Stomach (tissue), 9 donors: ENCODE data around the gene TUBA4B. TPM values are rescaled to one million over a fixed set of nuclear protein-coding genes. Genes with fewer than 3 reads are reported as not detected.

Experiments
- DNase-seq, 2 donors: peaks; one replicate each; pipeline versions ENCODE4 v3.0.0 to v3.0.0-alpha.2; 2013 to 2019
- H3K27ac ChIP-seq, 5 donors: fragments of 200-600 bp in 4 of 5; sonication (generic) in 4 of 5; one replicate each; pipeline ENCODE4 v1.5.1; 2013 to 2019; ENCODE audit warnings: mild to moderate bottlenecking in 1 of 5, moderate library complexity in 1 of 5
- H3K27me3 ChIP-seq, 3 donors: fragments of 200-600 bp; sonication (generic); one replicate each; pipeline ENCODE4 v1.5.1; 2017 to 2019; ENCODE audit warnings: mixed run types in 1 of 3
- H3K36me3 ChIP-seq, 4 donors: fragments of 200-600 bp; sonication (generic); 1 replicate in 3 of 4; 2 replicates in 1 of 4; pipeline ENCODE4 v1.5.1; 2016 to 2019
- H3K4me1 ChIP-seq, 4 donors: fragments of 200-600 bp; sonication (generic); one replicate each; pipeline ENCODE4 v1.5.1; 2016 to 2019
- H3K4me3 ChIP-seq, 4 donors: fragments of 200-600 bp; sonication (generic) in 3 of 4; one replicate each; pipeline ENCODE4 v1.5.1; 2016 to 2019; ENCODE audit warnings: mild to moderate bottlenecking in 1 of 4
- H3K9me3 ChIP-seq, 4 donors: fragments of 200-600 bp; sonication (generic); one replicate each; pipeline ENCODE4 v1.5.1; 2016 to 2019
- EP300 ChIP-seq: sonication (generic); formaldehyde crosslinking; IDR thresholded peaks from one replicate; pipeline ENCODE4 v1.6.1; 2017; ENCODE audit warnings: antibody characterized with exemption
- POLR2A ChIP-seq, 4 donors: fragments of 450-650 bp; IDR thresholded peaks; one replicate each; pipeline ENCODE4 v1.6.1; 2016; ENCODE audit warnings: antibody characterized with exemption in 4 of 4, control low read depth in 2 of 4, mild to moderate bottlenecking in 1 of 4, moderate library complexity in 1 of 4
- POLR2AphosphoS5 ChIP-seq, 3 donors: sonication (generic); formaldehyde crosslinking; IDR thresholded peaks; one replicate each; pipeline ENCODE4 v1.6.1; 2016; ENCODE audit warnings: antibody characterized with exemption in 3 of 3
- WGBS, 5 donors: extraction: QIAGEN DNeasy Blood & Tissue Kit in 3 of 5; methylation state at CpG; one replicate each; pipeline versions ENCODE4 v1.1.5 to v1.1.7; 2013 to 2018; 5-methylcytosine and 5-hydroxymethylcytosine counted together
- intact Hi-C: fragments of 100-400 bp; cut with DNase I; formaldehyde crosslinking; loops from one replicate; pipeline ENCODE4 v1.15.1; 2023; ENCODE audit warnings: low total_unique reads
- polyA plus RNA-seq, 3 donors: library from polyadenylated mRNA; stranded (reverse); fragments of 200-250 nt; gene quantifications; one replicate each; pipeline ENCODE4 v1.2.3, GENCODE V29; 2013
- total RNA-seq, 5 donors: library from RNA; depleted of rRNA; stranded (reverse); fragments of >200 nt; gene quantifications; one replicate each; pipeline versions ENCODE4 v1.1.0 to v1.2.3, GENCODE V29; 2014 to 2016
- TF ChIP-seq, protein P1 (sequence below), 7 experiments: fragments of 450-650 bp in 4 of 7; fragments of 200-600 bp in 3 of 7; sonication (generic) in 3 of 7; IDR thresholded peaks; one replicate each; pipeline ENCODE4 v1.5.1; 2016 to 2019; ENCODE audit warnings: antibody characterized with exemption in 7 of 7, control low read depth in 2 of 7, mild to moderate bottlenecking in 1 of 7
- donor health status: healthy with polysubstance abuse.
- donor health status: Bipolar disorder and iron deficiency.
- donor health status: healthy.

TUBA4B gene
- total and polyA plus RNA-seq, 8 donors: not detected

DNA sequence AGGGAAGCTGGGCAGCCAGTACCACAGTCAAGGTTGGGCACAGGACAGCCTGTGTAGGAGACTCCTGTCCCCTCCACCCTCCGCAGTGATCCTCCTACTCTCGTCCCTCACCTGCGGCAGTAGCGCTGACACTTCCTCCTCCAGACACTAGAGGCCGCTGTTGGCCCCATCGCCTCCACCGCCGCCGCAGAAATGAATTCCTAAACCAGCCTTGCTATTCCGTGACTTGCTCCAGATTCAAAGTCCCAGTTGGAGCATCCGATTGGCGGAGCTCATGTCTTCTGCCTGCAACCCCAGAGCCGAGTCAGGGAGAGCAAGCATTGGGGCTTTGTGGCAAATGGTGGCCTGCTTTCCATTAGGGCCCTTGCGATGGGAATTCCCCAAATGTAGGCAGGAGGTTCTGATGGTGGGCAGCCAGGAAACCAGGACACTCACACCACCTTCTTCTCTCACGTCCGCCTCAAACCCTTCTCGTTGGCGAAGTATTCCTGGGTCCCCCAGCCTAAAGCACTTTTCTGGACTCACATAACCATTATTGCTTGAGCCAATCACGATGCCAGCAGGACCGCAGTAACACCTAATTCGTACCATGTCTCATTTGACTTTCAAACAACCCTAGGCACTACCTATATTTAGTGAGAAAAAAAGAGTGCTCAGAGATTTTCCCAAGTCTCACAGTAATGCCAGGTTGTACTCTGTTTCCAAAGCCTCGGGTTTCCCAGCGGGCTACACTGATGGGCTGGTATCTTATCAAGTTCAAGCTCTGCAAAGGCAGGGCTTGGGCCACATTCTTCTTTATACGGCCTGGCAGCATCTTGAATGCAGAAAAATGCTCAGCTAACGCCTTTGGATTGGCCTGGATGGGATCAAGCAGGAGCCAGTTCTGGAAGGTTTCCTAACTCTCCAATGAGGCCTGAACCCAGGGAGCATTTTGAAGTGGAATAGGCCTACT is 24.9 kb downstream of the TUBA4B start:
- intact Hi-C loops: no loop called here
- Histone ChIP-seq H3K9me3 (no peaks in the 10 kb centered on the region), H3K4me1 (peaks cover 22 to 43% (median 31%) of the 10 kb centered on the region in 4 donors), H3K36me3 (peaks cover 18 to 27% (median 25%) of the 10 kb centered on the region in 4 donors), H3K27me3 (no peaks in the 10 kb centered on the region), H3K4me3 (peak overlapping the region in 1 of 4 donors; percentile 33), H3K27ac (peak overlapping the region; percentile 39 to 100 (median 99))
- WGBS, 5 donors: 23 to 34% (median 23%) methylated on average over 19 to 25 of the region's 25 CpGs
- DNase-seq: peak; percentile 85 to 93
- TF ChIP-seq, protein P1, sequence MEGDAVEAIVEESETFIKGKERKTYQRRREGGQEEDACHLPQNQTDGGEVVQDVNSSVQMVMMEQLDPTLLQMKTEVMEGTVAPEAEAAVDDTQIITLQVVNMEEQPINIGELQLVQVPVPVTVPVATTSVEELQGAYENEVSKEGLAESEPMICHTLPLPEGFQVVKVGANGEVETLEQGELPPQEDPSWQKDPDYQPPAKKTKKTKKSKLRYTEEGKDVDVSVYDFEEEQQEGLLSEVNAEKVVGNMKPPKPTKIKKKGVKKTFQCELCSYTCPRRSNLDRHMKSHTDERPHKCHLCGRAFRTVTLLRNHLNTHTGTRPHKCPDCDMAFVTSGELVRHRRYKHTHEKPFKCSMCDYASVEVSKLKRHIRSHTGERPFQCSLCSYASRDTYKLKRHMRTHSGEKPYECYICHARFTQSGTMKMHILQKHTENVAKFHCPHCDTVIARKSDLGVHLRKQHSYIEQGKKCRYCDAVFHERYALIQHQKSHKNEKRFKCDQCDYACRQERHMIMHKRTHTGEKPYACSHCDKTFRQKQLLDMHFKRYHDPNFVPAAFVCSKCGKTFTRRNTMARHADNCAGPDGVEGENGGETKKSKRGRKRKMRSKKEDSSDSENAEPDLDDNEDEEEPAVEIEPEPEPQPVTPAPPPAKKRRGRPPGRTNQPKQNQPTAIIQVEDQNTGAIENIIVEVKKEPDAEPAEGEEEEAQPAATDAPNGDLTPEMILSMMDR (IDR thresholded peaks at IDR 0.05): peak in 6 of 7 experiments; percentile 63 to 99 (median 96)
- TF ChIP-seq POLR2AphosphoS5 (IDR thresholded peaks at IDR 0.05) (peak in 2 of 3 donors; percentile 29 to 64), EP300 (no peak), POLR2A (IDR thresholded peaks at IDR 0.05) (no peak)

DNA sequence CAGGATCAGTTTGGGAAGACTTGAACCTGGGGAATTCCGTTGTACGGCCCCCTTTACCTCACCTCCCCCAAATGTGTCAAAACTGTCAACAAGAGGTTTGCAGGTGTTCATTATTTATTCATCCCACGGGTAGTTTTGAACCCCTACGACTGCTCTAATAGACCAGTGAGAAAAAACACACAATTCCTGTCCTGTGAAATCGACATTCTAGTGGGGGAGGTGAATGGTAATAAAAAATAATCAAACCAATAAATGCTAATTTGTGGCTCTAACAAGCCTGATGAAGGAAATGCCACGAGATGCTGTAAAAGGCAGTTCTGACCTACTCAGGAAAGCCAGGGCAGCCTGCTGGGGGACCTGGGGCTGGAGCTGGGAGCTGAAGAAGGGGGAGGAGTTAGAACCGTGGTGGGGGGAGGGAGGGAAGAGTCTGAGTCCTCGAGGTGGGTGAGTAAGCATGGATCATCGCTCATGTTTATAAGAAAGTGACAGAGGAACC is 25.7 kb downstream of the TUBA4B start:
- DNase-seq: no peak
- Histone ChIP-seq H3K27me3 (no peaks in the 10 kb centered on the region), H3K36me3 (peaks cover 23 to 34% (median 33%) of the 10 kb centered on the region in 4 donors), H3K9me3 (no peaks in the 10 kb centered on the region), H3K27ac (peak overlapping the region; percentile 96 to 100 (median 99)), H3K4me1 (peaks cover 22 to 50% (median 31%) of the 10 kb centered on the region in 4 donors), H3K4me3 (peak overlapping the region; percentile 51 to 74 (median 70))
- no peak for TF ChIP-seq POLR2A (IDR thresholded peaks at IDR 0.05)
- TF ChIP-seq POLR2AphosphoS5 (IDR thresholded peaks at IDR 0.05): no peak
- TF ChIP-seq, protein P1 (IDR thresholded peaks at IDR 0.05): peak in 1 of 7 experiments; percentile 11
- intact Hi-C loops: no loop called here
- WGBS, 5 donors: 10 to 14% (median 12%) methylated on average over 9 of the region's 9 CpGs

DNA sequence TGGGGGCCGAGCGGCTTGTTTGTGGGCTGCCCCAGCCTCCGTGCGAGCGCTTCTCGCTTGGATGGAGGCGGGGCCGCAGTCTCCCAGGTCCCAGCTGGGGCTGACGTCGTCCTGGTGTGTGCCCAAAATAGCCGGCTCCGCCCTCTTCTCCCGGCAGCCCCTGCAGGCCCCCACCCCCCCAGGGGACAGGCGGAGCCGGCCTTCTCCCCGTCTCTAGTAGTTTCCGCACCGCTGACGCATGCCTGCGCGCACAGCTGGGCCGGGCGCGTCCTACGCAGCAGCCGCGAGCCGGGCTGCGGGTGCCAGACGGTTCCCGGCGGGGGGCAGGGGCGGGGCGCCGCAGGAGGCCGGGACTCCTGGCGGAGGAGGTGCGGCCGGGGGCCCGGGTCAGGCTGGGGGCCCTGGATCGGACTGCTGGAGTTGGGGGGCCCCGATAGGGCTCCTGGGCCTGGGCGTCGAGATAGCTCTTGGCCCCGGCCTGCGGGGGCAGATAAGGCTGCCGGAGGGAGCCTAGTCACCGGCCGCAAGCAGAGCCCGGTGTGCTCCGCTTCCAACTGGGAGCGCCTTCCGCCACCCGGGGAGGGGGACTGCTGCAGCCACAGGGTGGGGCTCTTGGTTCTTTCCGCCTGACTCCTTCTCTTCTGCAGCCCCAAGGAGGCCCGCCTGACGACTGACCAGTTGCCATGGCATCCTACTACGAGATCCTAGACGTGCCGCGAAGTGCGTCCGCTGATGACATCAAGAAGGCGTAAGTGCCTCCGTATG is 26.3 kb downstream of the TUBA4B start, which contains the start of gene DNAJB2:
DNAJB2 (plus strand) TSS at position 216 of the 765 bp plus-strand sequence; CDS start at position 684, 468 bp downstream.
- intact Hi-C loops: no loop called here
- TF ChIP-seq POLR2A (IDR thresholded peaks at IDR 0.05): peak in 2 of 4 donors; percentile 21 to 72
- peak; percentile 96 to 99 (median 98) for TF ChIP-seq POLR2AphosphoS5 (IDR thresholded peaks at IDR 0.05)
- peak; percentile 51 for TF ChIP-seq EP300
- TF ChIP-seq, protein P1 (IDR thresholded peaks at IDR 0.05): peak in 1 of 7 experiments; percentile 13
- Histone ChIP-seq H3K4me1 (peaks cover 22 to 50% (median 33%) of the 10 kb centered on the region in 4 donors), H3K27me3 (no peaks in the 10 kb centered on the region), H3K4me3 (peak within 1 kb of the TSS; percentile 51 to 74 (median 70)), H3K9me3 (no peaks in the 10 kb centered on the region), H3K27ac (peak within 1 kb of the TSS; percentile 96 to 100 (median 99)), H3K36me3 (peaks cover 29 to 41% (median 39%) of the 10 kb centered on the region in 4 donors)
- DNase-seq: peak; percentile 99
- 0 to 1% (median 0%) methylated on average over 36 to 65 of the region's 65 CpGs for WGBS, 5 donors
